ENCODE results near the gene RASL11A. TPM values are rescaled to one million over a fixed set of nuclear protein-coding genes. Genes with fewer than 3 reads are reported as not detected.

The RASL11A gene
- total and polyA plus RNA-seq, 2 of the 8 experiments (the other 6 are each of a cell fraction or from before 2014, with no cell fraction given) = 2.9 to 6.8 TPM

DNA sequence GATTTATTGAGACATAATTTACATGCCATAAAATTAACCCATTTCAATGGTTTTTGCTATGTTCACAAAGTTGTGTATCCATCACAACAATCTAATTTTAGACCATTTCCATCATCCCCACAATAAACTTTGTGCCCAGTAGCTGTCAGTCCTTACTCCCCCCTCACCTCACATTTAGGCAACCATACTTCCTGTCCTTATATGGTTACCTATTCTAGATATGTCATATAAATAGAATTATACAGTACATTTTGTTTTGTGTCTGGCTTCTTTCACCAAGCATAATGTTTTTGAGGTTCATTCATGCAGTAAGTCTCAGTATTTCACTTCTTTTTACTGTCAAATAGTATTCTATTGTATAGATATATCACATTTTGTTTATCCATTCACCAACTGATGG is 42.5 kb upstream of the RASL11A start (continued):
- TF ChIP-seq HDAC6 (IDR thresholded peaks at IDR 0.05; ENCODE audit: low read depth, low read length) (no peak), TCF12 (IDR thresholded peaks at IDR 0.05; ENCODE audit: low read depth, low read length) (no peak), CTBP2 (IDR thresholded peaks at IDR 0.05; ENCODE audit: borderline replicate concordance, insufficient read depth, insufficient read length, low read length) (no peak), KDM1A (IDR thresholded peaks at IDR 0.05; ENCODE audit: borderline replicate concordance, low read length) (no peak), SUZ12 (IDR thresholded peaks at IDR 0.05; ENCODE audit: low read length) (no peak), SIX5 (IDR thresholded peaks at IDR 0.05; ENCODE audit: low read depth, low read length) (no peak), POLR2AphosphoS5 (IDR thresholded peaks at IDR 0.05; ENCODE audit: low read depth, low read length) (no peak), POU5F1 (IDR thresholded peaks at IDR 0.05; ENCODE audit: low read depth, low read length) (no peak), SP1 (IDR thresholded peaks at IDR 0.05; ENCODE audit: low read depth, low read length) (no peak), HDAC2 (IDR thresholded peaks at IDR 0.05; ENCODE audit: borderline replicate concordance in 1 of 2, low read depth in 2 of 2, low read length in 2 of 2) (no peak), ASH2L (IDR thresholded peaks at IDR 0.05; ENCODE audit: low read length) (no peak), EZH2 (IDR thresholded peaks at IDR 0.05; ENCODE audit: low read depth, low read length, severe bottlenecking) (no peak), SP2 (IDR thresholded peaks at IDR 0.05; ENCODE audit: low read length) (no peak)
- TF ChIP-seq, protein P1, sequence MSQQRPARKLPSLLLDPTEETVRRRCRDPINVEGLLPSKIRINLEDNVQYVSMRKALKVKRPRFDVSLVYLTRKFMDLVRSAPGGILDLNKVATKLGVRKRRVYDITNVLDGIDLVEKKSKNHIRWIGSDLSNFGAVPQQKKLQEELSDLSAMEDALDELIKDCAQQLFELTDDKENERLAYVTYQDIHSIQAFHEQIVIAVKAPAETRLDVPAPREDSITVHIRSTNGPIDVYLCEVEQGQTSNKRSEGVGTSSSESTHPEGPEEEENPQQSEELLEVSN (IDR thresholded peaks at IDR 0.05) = no peak

Measured in H1 (cell line).